HG03457 (cell line): Measurements from ENCODE around the gene HMCN2.
"Not testable (repeated sequence)": the region's sequence is repeated elsewhere in the genome, so short reads cannot be mapped to it uniquely, and the experiment has no call there.

Experiments used
- ATAC-seq: cut with Tn5 transposase; IDR thresholded peaks from one replicate; pipeline ENCODE4 v1.9.1; 2021; ENCODE audit warnings: moderate number of reproducible peaks; ENCODE audit not compliant: unreplicated experiment

HMCN2 gene

GRCh38 chr9:130382636-130383349 lies 117.2 kb downstream of the HMCN2 start:
- no peak for ATAC-seq

GRCh38 chr9:130383350-130383715 lies 117.8 kb downstream of the HMCN2 start:
- ATAC-seq: no peak

- ATAC-seq: no peak
Measured at GRCh38 chr9:130383979-130384676, 118.6 kb downstream of the HMCN2 start.

- ATAC-seq: no peak
Measured at GRCh38 chr9:130385257-130385656, 119.7 kb downstream of the HMCN2 start.

GRCh38 chr9:130387398-130387797 lies 121.8 kb downstream of the HMCN2 start:
- no peak for ATAC-seq

GRCh38 chr9:130387905-130388304 lies 122.3 kb downstream of the HMCN2 start:
- no peak for ATAC-seq

- ATAC-seq: no peak
Measured at GRCh38 chr9:130390390-130390789, 124.8 kb downstream of the HMCN2 start.

- ATAC-seq: no peak
Measured at GRCh38 chr9:130390986-130391385, 125.4 kb downstream of the HMCN2 start.

- ATAC-seq: no peak
Measured at GRCh38 chr9:130391866-130392265, 126.3 kb downstream of the HMCN2 start.

GRCh38 chr9:130393681-130394071 lies 128.1 kb downstream of the HMCN2 start:
- no peak for ATAC-seq

- ATAC-seq: no peak
Measured at GRCh38 chr9:130394320-130394719, 128.8 kb downstream of the HMCN2 start.

- no peak for ATAC-seq
Measured at GRCh38 chr9:130394814-130395470, 129.4 kb downstream of the HMCN2 start.

GRCh38 chr9:130395810-130396435 lies 130.4 kb downstream of the HMCN2 start:
- no peak for ATAC-seq

- no peak for ATAC-seq
Measured at GRCh38 chr9:130396581-130396980, 131.0 kb downstream of the HMCN2 start.

- ATAC-seq: no peak
Measured at GRCh38 chr9:130398487-130399240, 133.1 kb downstream of the HMCN2 start.

- no peak for ATAC-seq
Measured at GRCh38 chr9:130399768-130400167, 134.2 kb downstream of the HMCN2 start.

GRCh38 chr9:130400870-130401269 lies 135.3 kb downstream of the HMCN2 start:
- ATAC-seq: no peak

- ATAC-seq: not testable (repeated sequence)
Measured at GRCh38 chr9:130401742-130402141, 136.2 kb downstream of the HMCN2 start.

GRCh38 chr9:130402243-130402642 lies 136.7 kb downstream of the HMCN2 start:
- no peak for ATAC-seq

GRCh38 chr9:130402645-130403440 lies 137.3 kb downstream of the HMCN2 start:
- ATAC-seq: no peak
